GM23338 (cell line): ENCODE measurements around the gene NELFB. TPM values are rescaled to one million over a fixed set of nuclear protein-coding genes. Genes with fewer than 3 reads are reported as not detected.
A peak's percentile ranks its signal among the peaks of the same experiment; 100 is the strongest.

Experiments used
- ATAC-seq: fragments of 200-7000 bp; cut with Tn5 transposase; 3 replicates; pipeline ENCODE4 v1.9.1; 2020
- DNase-seq: peaks from one replicate; pipeline ENCODE4 v3.0.0-alpha.2; 2015; ENCODE audit warnings: low spot score
- H2AFZ ChIP-seq: fragments of 200-600 bp; sonication (generic); 2 replicates; pipeline ENCODE4 v1.8.0; 2016; ENCODE audit warnings: antibody characterized with exemption, mild to moderate bottlenecking, moderate library complexity
- H3F3A ChIP-seq: fragments of 200-600 bp; sonication (generic); replicated peaks from 2 replicates; pipeline ENCODE4 v1.8.0; 2017; ENCODE audit warnings: antibody characterized with exemption, mixed run types, low read depth
- H3K27ac ChIP-seq: fragments of 200-600 bp; sonication (generic); 2 replicates; pipeline ENCODE4 v1.6.1; 2016; ENCODE audit warnings: low read depth
- H3K27me3 ChIP-seq: fragments of 200-600 bp; sonication (generic); 2 replicates; pipeline ENCODE4 v1.8.0; 2016; ENCODE audit warnings: mild to moderate bottlenecking, mixed run types, moderate library complexity; ENCODE audit not compliant: insufficient read depth
- H3K36me3 ChIP-seq: fragments of 200-600 bp; sonication (generic); 2 replicates; pipeline ENCODE4 v1.8.0; 2016; ENCODE audit warnings: mild to moderate bottlenecking; ENCODE audit not compliant: insufficient read depth
- H3K4me1 ChIP-seq: fragments of 200-600 bp; sonication (generic); 2 replicates; pipeline ENCODE4 v1.8.0; 2016; ENCODE audit warnings: mild to moderate bottlenecking, moderate library complexity; ENCODE audit not compliant: insufficient read depth
- H3K4me2 ChIP-seq: fragments of 200-600 bp; sonication (generic); 2 replicates; pipeline ENCODE4 v1.7.1; 2017; ENCODE audit warnings: mixed run types
- H3K4me3 ChIP-seq: fragments of 200-600 bp; sonication (generic); 2 replicates; pipeline ENCODE4 v1.6.1; 2016; ENCODE audit warnings: mixed run types
- H3K79me2 ChIP-seq: fragments of 200-600 bp; sonication (generic); replicated peaks from 2 replicates; pipeline ENCODE4 v1.8.0; 2017; ENCODE audit warnings: mild to moderate bottlenecking; ENCODE audit not compliant: insufficient read depth
- H3K9me2 ChIP-seq: fragments of 200-600 bp; sonication (generic); 2 replicates; pipeline ENCODE4 v1.8.0; 2017; ENCODE audit not compliant: insufficient read depth
- H4K20me1 ChIP-seq: fragments of 200-600 bp; sonication (generic); replicated peaks from 2 replicates; pipeline ENCODE4 v1.8.0; 2017; ENCODE audit warnings: mild to moderate bottlenecking; ENCODE audit not compliant: insufficient read depth
- H3K27ac Mint-ChIP-seq: 2 replicates; pipeline ENCODE4 v1.8.0; 2020; ENCODE audit warnings: inconsistent platforms, mild to moderate bottlenecking, moderate library complexity, mixed read lengths
- H3K27me3 Mint-ChIP-seq: 3 replicates; pipeline ENCODE4 v1.8.0; 2022; ENCODE audit warnings: low read depth, mild to moderate bottlenecking, moderate library complexity, mixed read lengths, inconsistent platforms; ENCODE audit not compliant: insufficient read depth, poor library complexity
- H3K36me3 Mint-ChIP-seq: 3 replicates; pipeline ENCODE4 v1.8.0; 2021; ENCODE audit warnings: low read depth, mild to moderate bottlenecking, inconsistent platforms, moderate library complexity, mixed read lengths
- H3K4me1 Mint-ChIP-seq: 3 replicates; pipeline ENCODE4 v1.8.0; 2020; ENCODE audit warnings: mild to moderate bottlenecking, inconsistent platforms, mixed read lengths
- H3K4me3 Mint-ChIP-seq: 3 replicates; pipeline ENCODE4 v1.8.0; 2021; ENCODE audit warnings: moderate library complexity, mild to moderate bottlenecking, inconsistent platforms, mixed read lengths
- H3K9me3 Mint-ChIP-seq: 3 replicates; pipeline ENCODE4 v1.8.0; 2020; ENCODE audit warnings: moderate library complexity, mild to moderate bottlenecking, inconsistent platforms, mixed read lengths
- CREB1 ChIP-seq: fragments of 250-450 bp; sonication (Bioruptor Pico); IDR thresholded peaks from 2 replicates; pipeline ENCODE4 v1.5.0; 2020; ENCODE audit warnings: low read depth, mild to moderate bottlenecking, moderate library complexity
- CTCF ChIP-seq, 2 experiments: fragments of 200-600 bp in 1 of 2; sonication (generic) in 1 of 2; conservative IDR thresholded peaks; 2 replicates each; pipeline versions ENCODE4 v1.5.1 to v1.6.1; 2016 to 2017; ENCODE audit warnings: antibody characterized with exemption in 2 of 2, low read depth in 2 of 2, mild to moderate bottlenecking in 2 of 2, moderate library complexity in 1 of 2
- ETS1 ChIP-seq: IDR thresholded peaks from 2 replicates; pipeline ENCODE4 v1.6.1; 2016; ENCODE audit warnings: antibody characterized with exemption
- EZH2 ChIP-seq: fragments of 200-600 bp; sonication (generic); IDR thresholded peaks from one replicate; pipeline ENCODE4 v1.8.0; 2017; ENCODE audit warnings: antibody characterized with exemption, mild to moderate bottlenecking, low read depth; ENCODE audit not compliant: unreplicated experiment
- EZH2phosphoT487 ChIP-seq: fragments of 200-600 bp; sonication (generic); IDR thresholded peaks from one replicate; pipeline ENCODE4 v1.8.1; 2018; ENCODE audit warnings: antibody characterized with exemption; ENCODE audit not compliant: unreplicated experiment
- JUNB ChIP-seq: IDR thresholded peaks from one replicate; pipeline ENCODE4 v1.6.1; 2016; ENCODE audit warnings: antibody characterized with exemption; ENCODE audit not compliant: unreplicated experiment
- STAT1 ChIP-seq: IDR thresholded peaks from one replicate; pipeline ENCODE4 v1.6.1; 2016; ENCODE audit warnings: antibody characterized with exemption; ENCODE audit not compliant: unreplicated experiment
- ZNF462 ChIP-seq: fragments of 250-450 bp; sonication (Bioruptor Pico); IDR thresholded peaks from 2 replicates; pipeline ENCODE4 v1.5.0; 2020; ENCODE audit warnings: mild to moderate bottlenecking, moderate library complexity
- polyA plus RNA-seq: library from polyadenylated mRNA; unstranded; fragments of >200 nt; fragmentation: Nextera tagmentation; extraction: Ambion mirVana; gene quantifications from 2 replicates; pipeline ENCODE4 v1.2.1, GENCODE V29; 2016
- total RNA-seq: library from RNA; depleted of rRNA; stranded (reverse); fragments of >200 nt; shearing (Covaris generic); gene quantifications from 2 replicates; pipeline ENCODE4 v1.2.3, GENCODE V29; 2014

Gene NELFB
- total and polyA plus RNA-seq, 2 experiments from 2014 or later = 30.0 to 97.3 TPM

- peaks cover 4% of the 10 kb centered on the region; the same call in 2 of the 3 replicates for H3K36me3 Mint-ChIP-seq
- no peak for TF ChIP-seq JUNB
- peak in 1 of 2 experiments; percentile 45; a peak in 2 of 4 replicates for TF ChIP-seq CTCF (conservative IDR thresholded peaks at IDR 0.05; ENCODE audit: low read depth in 2 of 2)
- H2AFZ ChIP-seq = no peak overlapping the region
- H4K20me1 ChIP-seq = peaks cover 11% of the 10 kb centered on the region
- no peaks in the 10 kb centered on the region for H3K9me2 ChIP-seq
- ATAC-seq (peak; percentile 8), DNase-seq (peak; percentile 77)
- H3K79me2 ChIP-seq = peaks cover 3% of the 10 kb centered on the region; the same call in 1 of the 2 replicates
- H3K4me3 ChIP-seq = peak overlapping the region; percentile 94
- peaks cover 52% of the 10 kb centered on the region for H3K4me1 ChIP-seq
- peak overlapping the region; percentile 96 for H3K4me2 ChIP-seq
- H3K27me3 Mint-ChIP-seq = peaks cover 35% of the 10 kb centered on the region
- H3K27me3 ChIP-seq = peaks cover 28% of the 10 kb centered on the region
- no peaks in the 10 kb centered on the region; the same call in 2 of the 3 replicates for H3K9me3 Mint-ChIP-seq
- H3K27ac Mint-ChIP-seq = peak overlapping the region; percentile 95
- peak overlapping the region; percentile 79; the same call in 1 of the 2 replicates for H3K27ac ChIP-seq
- peak overlapping the region; percentile 97 for H3K4me3 Mint-ChIP-seq
- H3K4me1 Mint-ChIP-seq = peaks cover 47% of the 10 kb centered on the region
- H3K36me3 ChIP-seq = no peaks in the 10 kb centered on the region
- H3F3A ChIP-seq = peaks cover 26% of the 10 kb centered on the region
Observed at GRCh38 chr9:137301081-137301947, 46.2 kb downstream of the NELFB start.

GRCh38 chr9:137302118-137302448 lies 47.0 kb downstream of the NELFB start, which contains the start of gene NRARP:
Gene NRARP (minus strand): TSS chr9:137302271. CDS start chr9:137301928, 343 bp downstream.
- H2AFZ ChIP-seq = no peak within 1 kb of the TSS
- peaks cover 45% of the 10 kb centered on the region for H3K4me1 ChIP-seq
- peak within 1 kb of the TSS; percentile 97 for H3K4me3 Mint-ChIP-seq
- H4K20me1 ChIP-seq = peaks cover 11% of the 10 kb centered on the region
- no peak for ATAC-seq
- H3K27ac Mint-ChIP-seq = no peak within 1 kb of the TSS
- peak; percentile 88 for DNase-seq
- peaks cover 20% of the 10 kb centered on the region for H3K27me3 ChIP-seq
- no peaks in the 10 kb centered on the region for H3K9me2 ChIP-seq
- peak within 1 kb of the TSS; percentile 94 for H3K4me3 ChIP-seq
- H3F3A ChIP-seq = peaks cover 22% of the 10 kb centered on the region
- H3K4me2 ChIP-seq = peak within 1 kb of the TSS; percentile 96
- peaks cover 4% of the 10 kb centered on the region; the same call in 2 of the 3 replicates for H3K36me3 Mint-ChIP-seq
- no peak within 1 kb of the TSS for H3K27ac ChIP-seq
- no peaks in the 10 kb centered on the region for H3K9me3 Mint-ChIP-seq
- H3K36me3 ChIP-seq = no peaks in the 10 kb centered on the region
- H3K27me3 Mint-ChIP-seq = peaks cover 28% of the 10 kb centered on the region
- peaks cover 3% of the 10 kb centered on the region; the same call in 1 of the 2 replicates for H3K79me2 ChIP-seq
- H3K4me1 Mint-ChIP-seq = peaks cover 44% of the 10 kb centered on the region
- TF ChIP-seq CTCF (conservative IDR thresholded peaks at IDR 0.05; ENCODE audit: low read depth in 2 of 2) = no peak
- TF ChIP-seq EZH2 = no peak
- no peak for TF ChIP-seq EZH2phosphoT487
- TF ChIP-seq CREB1 = peak; percentile 77
- TF ChIP-seq STAT1 = no peak
- TF ChIP-seq ETS1 = no peak
- no peak for TF ChIP-seq ZNF462 (CRISPR knock-in tag)
